DOHH2 (cell line): Measurements from ENCODE around the gene NOS1.

Experiments used
- EZH2phosphoT487 ChIP-seq: fragments of 200-600 bp; sonication (generic); IDR thresholded peaks from 2 replicates; pipeline ENCODE4 v1.6.1; 2017; ENCODE audit warnings: borderline replicate concordance, mild to moderate bottlenecking, antibody characterized with exemption, low read length, moderate library complexity, mixed read lengths
- TF ChIP-seq, protein P1 (sequence below): fragments of 200-600 bp; sonication (generic); IDR thresholded peaks from one replicate; pipeline ENCODE4 v1.5.1; 2014; ENCODE audit warnings: antibody characterized with exemption, mild to moderate bottlenecking, low read depth, low read length; ENCODE audit not compliant: poor library complexity, severe bottlenecking

DNA sequence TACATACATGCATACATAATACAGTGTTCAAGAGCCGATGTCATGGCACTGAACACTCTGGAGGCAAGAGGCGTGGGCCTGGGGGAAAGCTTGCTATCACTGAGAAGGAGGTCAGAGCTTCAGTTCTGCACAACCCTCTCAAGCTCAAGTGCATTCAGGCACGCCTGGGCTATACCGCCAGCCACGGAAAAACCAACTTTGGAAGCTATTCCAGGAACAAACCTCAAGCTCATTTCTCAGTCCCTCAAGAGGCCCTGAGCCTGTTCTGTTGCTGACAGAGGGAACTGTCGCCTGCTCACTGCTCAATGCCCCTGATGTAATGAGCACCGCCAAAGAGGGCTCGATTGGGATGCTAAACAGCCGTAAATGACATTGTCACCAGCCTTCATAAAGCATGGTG is 9.2 kb downstream of the NOS1 start:
- TF ChIP-seq, protein P1, sequence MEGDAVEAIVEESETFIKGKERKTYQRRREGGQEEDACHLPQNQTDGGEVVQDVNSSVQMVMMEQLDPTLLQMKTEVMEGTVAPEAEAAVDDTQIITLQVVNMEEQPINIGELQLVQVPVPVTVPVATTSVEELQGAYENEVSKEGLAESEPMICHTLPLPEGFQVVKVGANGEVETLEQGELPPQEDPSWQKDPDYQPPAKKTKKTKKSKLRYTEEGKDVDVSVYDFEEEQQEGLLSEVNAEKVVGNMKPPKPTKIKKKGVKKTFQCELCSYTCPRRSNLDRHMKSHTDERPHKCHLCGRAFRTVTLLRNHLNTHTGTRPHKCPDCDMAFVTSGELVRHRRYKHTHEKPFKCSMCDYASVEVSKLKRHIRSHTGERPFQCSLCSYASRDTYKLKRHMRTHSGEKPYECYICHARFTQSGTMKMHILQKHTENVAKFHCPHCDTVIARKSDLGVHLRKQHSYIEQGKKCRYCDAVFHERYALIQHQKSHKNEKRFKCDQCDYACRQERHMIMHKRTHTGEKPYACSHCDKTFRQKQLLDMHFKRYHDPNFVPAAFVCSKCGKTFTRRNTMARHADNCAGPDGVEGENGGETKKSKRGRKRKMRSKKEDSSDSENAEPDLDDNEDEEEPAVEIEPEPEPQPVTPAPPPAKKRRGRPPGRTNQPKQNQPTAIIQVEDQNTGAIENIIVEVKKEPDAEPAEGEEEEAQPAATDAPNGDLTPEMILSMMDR: no peak
- no peak for TF ChIP-seq EZH2phosphoT487
